HL-60 (cell line): ENCODE measurements around the gene ADIPOR2.
A peak's percentile ranks its signal among the peaks of the same experiment; 100 is the strongest.

Source experiments
- DNase-seq, 2 experiments: peaks; one replicate each; pipeline ENCODE4 v3.0.0-alpha.2; 2010 to 2020; ENCODE audit warnings: low read depth in 1 of 2, low spot score in 1 of 2
- H3K27ac ChIP-seq: fragments of 250-450 bp; sonication (Bioruptor Pico); replicated peaks from 2 replicates; pipeline ENCODE4 v1.5.1; 2020; ENCODE audit warnings: mild to moderate bottlenecking, moderate library complexity
- H3K27me3 ChIP-seq: fragments of 250-450 bp; sonication (Bioruptor Pico); 2 replicates; pipeline ENCODE4 v1.5.1; 2021; ENCODE audit warnings: mild to moderate bottlenecking, moderate library complexity; ENCODE audit not compliant: insufficient read depth, poor library complexity, severe bottlenecking
- H3K4me3 ChIP-seq: replicated peaks from 2 replicates; pipeline ENCODE4 v1.5.1; 2011; ENCODE audit warnings: mild to moderate bottlenecking, control low read depth, low read length; ENCODE audit not compliant: insufficient read depth
- CTCF ChIP-seq: IDR thresholded peaks from one replicate; pipeline ENCODE4 v1.5.1; 2011; ENCODE audit warnings: low read length, control low read depth, inconsistent platforms; ENCODE audit not compliant: insufficient read depth
- GABPA ChIP-seq: IDR thresholded peaks from 2 replicates; pipeline ENCODE4 v1.6.1; 2012; ENCODE audit warnings: low read depth
- POLR2AphosphoS5 ChIP-seq: IDR thresholded peaks from 2 replicates; pipeline ENCODE4 v1.6.1; 2012; ENCODE audit warnings: low read depth
- SPI1 ChIP-seq: IDR thresholded peaks from 2 replicates; pipeline ENCODE4 v1.6.1; 2012; ENCODE audit warnings: low read depth, mild to moderate bottlenecking, borderline replicate concordance
- TF ChIP-seq, protein P1 (sequence below): IDR thresholded peaks from 2 replicates; pipeline ENCODE4 v1.6.1; 2012; ENCODE audit warnings: low read depth; ENCODE audit not compliant: insufficient replicate concordance

ADIPOR2 gene

DNA sequence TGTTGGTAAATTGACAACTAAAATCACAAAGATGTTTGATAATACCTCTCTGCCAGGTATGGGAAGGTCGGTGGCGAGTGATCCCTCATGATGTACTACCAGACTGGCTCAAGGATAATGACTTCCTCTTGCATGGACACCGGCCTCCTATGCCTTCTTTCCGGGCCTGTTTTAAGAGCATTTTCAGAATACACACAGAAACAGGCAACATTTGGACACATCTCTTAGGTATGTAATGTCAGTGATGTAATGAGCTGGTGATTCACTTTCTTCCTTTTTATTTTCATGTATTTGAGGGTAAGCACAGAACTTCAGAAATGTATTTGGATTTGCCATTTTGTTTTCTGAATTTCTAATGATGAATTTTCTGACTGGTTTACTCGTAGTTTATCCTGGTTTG lies 86.9 kb downstream of the ADIPOR2 start:
- TF ChIP-seq, protein P1, sequence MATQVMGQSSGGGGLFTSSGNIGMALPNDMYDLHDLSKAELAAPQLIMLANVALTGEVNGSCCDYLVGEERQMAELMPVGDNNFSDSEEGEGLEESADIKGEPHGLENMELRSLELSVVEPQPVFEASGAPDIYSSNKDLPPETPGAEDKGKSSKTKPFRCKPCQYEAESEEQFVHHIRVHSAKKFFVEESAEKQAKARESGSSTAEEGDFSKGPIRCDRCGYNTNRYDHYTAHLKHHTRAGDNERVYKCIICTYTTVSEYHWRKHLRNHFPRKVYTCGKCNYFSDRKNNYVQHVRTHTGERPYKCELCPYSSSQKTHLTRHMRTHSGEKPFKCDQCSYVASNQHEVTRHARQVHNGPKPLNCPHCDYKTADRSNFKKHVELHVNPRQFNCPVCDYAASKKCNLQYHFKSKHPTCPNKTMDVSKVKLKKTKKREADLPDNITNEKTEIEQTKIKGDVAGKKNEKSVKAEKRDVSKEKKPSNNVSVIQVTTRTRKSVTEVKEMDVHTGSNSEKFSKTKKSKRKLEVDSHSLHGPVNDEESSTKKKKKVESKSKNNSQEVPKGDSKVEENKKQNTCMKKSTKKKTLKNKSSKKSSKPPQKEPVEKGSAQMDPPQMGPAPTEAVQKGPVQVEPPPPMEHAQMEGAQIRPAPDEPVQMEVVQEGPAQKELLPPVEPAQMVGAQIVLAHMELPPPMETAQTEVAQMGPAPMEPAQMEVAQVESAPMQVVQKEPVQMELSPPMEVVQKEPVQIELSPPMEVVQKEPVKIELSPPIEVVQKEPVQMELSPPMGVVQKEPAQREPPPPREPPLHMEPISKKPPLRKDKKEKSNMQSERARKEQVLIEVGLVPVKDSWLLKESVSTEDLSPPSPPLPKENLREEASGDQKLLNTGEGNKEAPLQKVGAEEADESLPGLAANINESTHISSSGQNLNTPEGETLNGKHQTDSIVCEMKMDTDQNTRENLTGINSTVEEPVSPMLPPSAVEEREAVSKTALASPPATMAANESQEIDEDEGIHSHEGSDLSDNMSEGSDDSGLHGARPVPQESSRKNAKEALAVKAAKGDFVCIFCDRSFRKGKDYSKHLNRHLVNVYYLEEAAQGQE, result no peak
- TF ChIP-seq POLR2AphosphoS5 (no peak), SPI1 (no peak), GABPA (no peak), CTCF (no peak)
- no peaks in the 10 kb centered on the region for H3K27me3 ChIP-seq
- DNase-seq, result no peak
- no peak overlapping the region for H3K27ac ChIP-seq
- no peak overlapping the region for H3K4me3 ChIP-seq

- no peaks in the 10 kb centered on the region for H3K27me3 ChIP-seq
- H3K4me3 ChIP-seq, result no peak overlapping the region
- H3K27ac ChIP-seq, result no peak overlapping the region
- TF ChIP-seq GABPA, result no peak
- no peak for TF ChIP-seq SPI1
- TF ChIP-seq POLR2AphosphoS5, result no peak
- no peak for DNase-seq
Observed at GRCh38 chr12:1778911-1779310, 88.0 kb downstream of the ADIPOR2 start.

DNA sequence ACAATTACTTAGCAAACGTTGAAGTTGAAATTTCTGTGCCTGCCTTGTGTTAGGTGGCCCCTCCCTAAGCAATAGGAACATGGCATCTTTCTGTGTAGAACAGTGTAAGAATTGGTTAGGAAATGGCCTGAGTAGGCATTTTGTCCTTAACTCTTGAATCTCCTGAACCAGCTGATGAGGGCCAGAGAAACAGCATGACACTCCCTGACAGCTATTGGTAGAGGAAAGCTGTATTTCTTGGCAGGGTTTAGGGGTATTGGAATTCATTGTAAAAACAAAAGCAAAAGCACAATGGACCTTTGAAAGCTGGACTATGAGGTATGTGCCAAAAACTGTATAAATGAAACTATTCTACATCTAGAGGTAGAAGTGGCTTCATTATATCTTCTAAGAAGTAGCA lies 88.9 kb downstream of the ADIPOR2 start:
- TF ChIP-seq POLR2AphosphoS5 (no peak), GABPA (no peak), CTCF (no peak), SPI1 (no peak)
- TF ChIP-seq, protein P1, result no peak
- Histone ChIP-seq H3K27me3 (no peaks in the 10 kb centered on the region), H3K27ac (no peak overlapping the region), H3K4me3 (no peak overlapping the region)
- DNase-seq, result no peak

DNA sequence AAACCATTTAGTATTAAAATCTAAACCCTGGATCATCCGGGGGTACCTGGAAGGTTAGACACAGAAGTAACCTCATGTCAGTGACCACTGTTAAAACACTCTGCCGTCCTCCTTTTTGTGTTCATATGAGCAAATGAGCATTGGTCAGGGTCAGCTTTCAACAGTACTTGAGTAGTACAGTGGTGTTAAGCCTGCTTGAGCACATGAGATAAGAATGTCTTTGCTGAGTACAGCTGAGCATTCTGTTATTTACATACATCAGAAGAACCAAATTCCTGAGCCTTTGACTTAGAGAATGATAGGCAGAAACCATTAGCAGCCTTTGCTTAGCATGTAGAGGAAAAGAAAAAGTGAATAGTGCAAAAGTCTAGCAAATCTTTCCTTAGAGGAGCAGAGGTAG lies 90.9 kb downstream of the ADIPOR2 start:
- Histone ChIP-seq H3K27me3 (no peaks in the 10 kb centered on the region), H3K4me3 (no peak overlapping the region), H3K27ac (peak overlapping the region; percentile 22)
- TF ChIP-seq CTCF (no peak), POLR2AphosphoS5 (no peak), SPI1 (no peak)
- TF ChIP-seq, protein P1, result no peak
- no peak for DNase-seq
